ENCODE measurements around the gene TRAPPC6A.

- TF ChIP-seq CTCF (conservative IDR thresholded peaks at IDR 0.05 in 1 of 2, IDR thresholded peaks at IDR 0.05 in 1 of 2; ENCODE audit: extremely low read depth in 1 of 2, insufficient read depth in 1 of 2, low read depth in 1 of 2, low read length in 2 of 2) (no peak), EZH2 (IDR thresholded peaks at IDR 0.05; ENCODE audit: borderline replicate concordance, low read length) (no peak)
Observed at GRCh38 chr19:45142016-45142725, 35.9 kb downstream of the TRAPPC6A start.
